Measurements from ENCODE around the gene MAGI1.

The MAGI1 gene

GRCh38 chr3:66041828-66042227 is 3.1 kb upstream of the MAGI1 start:
- TF ChIP-seq CTCF (IDR thresholded peaks at IDR 0.05; ENCODE audit: control extremely low read depth, extremely low read depth, low read depth, missing control alignments): no peak
- ChIA-PET POLR2A (interaction anchor here (0.6 kb wide), 1 partner anchor 185 kb away, joined by 4 read pairs; no protein-coding TSS in a partner anchor), CTCF (interaction anchor here (1.4 to 1.8 kb wide), 2 partner anchors 9 to 11 kb away, joined by 3 to 5 read pairs; no protein-coding TSS in a partner anchor)
- no peak for DNase-seq (ENCODE audit: extremely low spot score)

GRCh38 chr3:66041116-66041515 is 2.4 kb upstream of the MAGI1 start:
- POLR2A ChIA-PET: interaction anchor here (0.6 kb wide), 1 partner anchor 186 kb away, joined by 4 read pairs; no protein-coding TSS in a partner anchor
- no peak for DNase-seq (ENCODE audit: extremely low spot score)
- no peak for TF ChIP-seq CTCF (IDR thresholded peaks at IDR 0.05; ENCODE audit: control extremely low read depth, extremely low read depth, low read depth, missing control alignments)
- CTCF ChIA-PET: no interaction called here

- TF ChIP-seq CTCF (IDR thresholded peaks at IDR 0.05; ENCODE audit: control extremely low read depth, extremely low read depth, low read depth, missing control alignments): no peak
- CTCF ChIA-PET: interaction anchor here (1.1 kb wide), 1 partner anchor 20 kb away, joined by 3 read pairs; no protein-coding TSS in a partner anchor
- DNase-seq (ENCODE audit: extremely low spot score): peak; percentile 17
- POLR2A ChIA-PET: no interaction called here
These were observed 821 bp upstream of the MAGI1 start for GRCh38 chr3:66039590-66039887.

GRCh38 chr3:66038384-66038725 is 363 bp downstream of the MAGI1 start:
- TF ChIP-seq CTCF (IDR thresholded peaks at IDR 0.05; ENCODE audit: control extremely low read depth, extremely low read depth, low read depth, missing control alignments): no peak
- ChIA-PET CTCF (no interaction called here), POLR2A (no interaction called here)
- peak; percentile 36 for DNase-seq (ENCODE audit: extremely low spot score)

GRCh38 chr3:66037986-66038369 is 740 bp downstream of the MAGI1 start:
- peak; percentile 29 for DNase-seq (ENCODE audit: extremely low spot score)
- CTCF ChIA-PET: interaction anchor here (1.5 to 2.4 kb wide), 2 partner anchors 18 to 52 kb away, joined by 4 to 9 read pairs; no protein-coding TSS in a partner anchor
- POLR2A ChIA-PET: no interaction called here
- TF ChIP-seq CTCF (IDR thresholded peaks at IDR 0.05; ENCODE audit: control extremely low read depth, extremely low read depth, low read depth, missing control alignments): no peak

GRCh38 chr3:66037330-66037985 is 1.3 kb downstream of the MAGI1 start:
- peak; percentile 44 for DNase-seq (ENCODE audit: extremely low spot score)
- POLR2A ChIA-PET: no interaction called here
- peak; percentile 6 for TF ChIP-seq CTCF (IDR thresholded peaks at IDR 0.05; ENCODE audit: control extremely low read depth, extremely low read depth, low read depth, missing control alignments)
- CTCF ChIA-PET: interaction anchor here (1.0 to 2.4 kb wide), 5 partner anchors 9 to 102 kb away, joined by 3 to 9 read pairs (median 4); no protein-coding TSS in a partner anchor

Measured in GM10248 (cell line).